GM13977 (cell line): ENCODE measurements around the gene SKI.

Source experiments
- DNase-seq: peaks from one replicate; pipeline ENCODE4 v3.0.0; 2012; ENCODE audit warnings: low spot score
- CTCF ChIP-seq: IDR thresholded peaks from 2 replicates; pipeline ENCODE4 v1.5.1; 2012; ENCODE audit warnings: mild to moderate bottlenecking, control low read depth; ENCODE audit not compliant: insufficient read depth; ENCODE audit errors: extremely low read depth, missing control alignments
- in situ Hi-C: fragments of 300-500 bp; cut with MboI; formaldehyde crosslinking; loops from one replicate; pipeline ENCODE4 v1.12.0; 2022; ENCODE audit warnings: low sequenced_read_pairs, low pct_unique_long_range_greater_than_20kb, mixed read lengths, inconsistent platforms; ENCODE audit not compliant: unreplicated experiment

SKI gene

GRCh38 chr1:2182376-2182775, 45.7 kb upstream of the SKI start:
- DNase-seq: no peak
- no peak for TF ChIP-seq CTCF
- in situ Hi-C loops: loop anchor here (25.0 kb wide), 1 partner anchor 355 kb away; the partner anchor contains the start of genes HES5 and PANK4

- TF ChIP-seq CTCF: no peak
Measured at GRCh38 chr1:2183937-2184334, 44.2 kb upstream of the SKI start.

GRCh38 chr1:2184531-2184930, 43.6 kb upstream of the SKI start:
- in situ Hi-C loops: loop anchor here (25.0 kb wide), 1 partner anchor 353 kb away; the partner anchor contains the start of genes HES5 and PANK4
- no peak for DNase-seq
- TF ChIP-seq CTCF: no peak

More at GRCh38 chr1:2183937-2184334, 44.2 kb upstream of the SKI start:
- DNase-seq: no peak
- in situ Hi-C loops: loop anchor here (25.0 kb wide), 1 partner anchor 353 kb away; the partner anchor contains the start of genes HES5 and PANK4

- no peak for TF ChIP-seq CTCF
- in situ Hi-C loops: loop anchor here (25.0 kb wide), 1 partner anchor 352 kb away; the partner anchor contains the start of genes HES5 and PANK4
- no peak for DNase-seq
Measured at GRCh38 chr1:2184934-2185333, 43.2 kb upstream of the SKI start.

GRCh38 chr1:2185880-2186855, 42.0 kb upstream of the SKI start:
- TF ChIP-seq CTCF: no peak
- no peak for DNase-seq
- in situ Hi-C loops: loop anchor here (25.0 kb wide), 1 partner anchor 351 kb away; the partner anchor contains the start of genes HES5 and PANK4

GRCh38 chr1:2186901-2187300, 41.2 kb upstream of the SKI start:
- in situ Hi-C loops: loop anchor here (25.0 kb wide), 1 partner anchor 350 kb away; the partner anchor contains the start of genes HES5 and PANK4
- no peak for TF ChIP-seq CTCF
- DNase-seq: no peak
